ENCODE measurements around the gene NDUFV3. TPM values are rescaled to one million over a fixed set of nuclear protein-coding genes. Genes with fewer than 3 reads are reported as not detected.
"Not testable (repeated sequence)": the region's sequence is repeated elsewhere in the genome, so short reads cannot be mapped to it uniquely, and the experiment has no call there.

The NDUFV3 gene
- total and polyA plus RNA-seq, 2 donors: 19.8 to 23.9 TPM

DNA sequence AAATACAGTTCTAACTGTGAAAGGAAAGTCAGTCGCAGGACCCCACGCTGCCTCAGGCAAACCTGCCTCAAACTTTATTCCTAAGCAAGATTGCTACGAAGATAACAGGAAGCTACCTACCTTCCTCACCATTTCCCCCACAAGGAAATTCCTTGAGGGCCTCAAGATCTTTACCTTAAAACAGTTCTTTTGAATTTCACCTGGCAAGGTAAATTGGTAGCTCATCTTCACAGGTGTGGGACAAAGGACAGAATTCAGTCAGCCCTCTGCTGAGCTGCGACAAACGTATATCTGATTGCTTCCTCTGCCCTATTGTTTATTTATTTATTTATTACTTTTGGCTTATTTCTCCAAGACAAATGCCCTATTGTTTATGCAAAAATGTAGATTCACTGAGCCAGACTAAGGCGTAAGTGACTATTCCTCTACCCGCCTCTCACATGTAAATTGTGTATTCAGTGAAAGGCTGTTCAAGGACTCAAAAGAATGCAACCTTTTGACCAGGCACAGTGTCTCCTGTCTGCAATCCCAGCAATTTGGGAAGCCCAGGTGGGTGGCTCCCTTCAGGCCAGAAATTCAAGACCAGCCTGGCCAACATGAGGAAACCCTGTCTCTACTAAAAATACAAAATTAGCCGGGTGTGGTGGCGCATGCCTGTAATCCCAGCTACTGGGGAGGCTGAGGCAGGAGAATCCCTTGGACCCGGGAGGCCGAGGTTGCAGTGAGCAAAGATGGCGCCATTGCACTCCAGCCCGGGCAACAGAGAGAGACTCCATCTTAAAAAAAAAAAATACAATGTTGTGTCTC lies 63.9 kb downstream of the NDUFV3 start:
- DNase-seq (ENCODE audit: low read depth in 6 of 9, low spot score in 9 of 9): no peak

DNA sequence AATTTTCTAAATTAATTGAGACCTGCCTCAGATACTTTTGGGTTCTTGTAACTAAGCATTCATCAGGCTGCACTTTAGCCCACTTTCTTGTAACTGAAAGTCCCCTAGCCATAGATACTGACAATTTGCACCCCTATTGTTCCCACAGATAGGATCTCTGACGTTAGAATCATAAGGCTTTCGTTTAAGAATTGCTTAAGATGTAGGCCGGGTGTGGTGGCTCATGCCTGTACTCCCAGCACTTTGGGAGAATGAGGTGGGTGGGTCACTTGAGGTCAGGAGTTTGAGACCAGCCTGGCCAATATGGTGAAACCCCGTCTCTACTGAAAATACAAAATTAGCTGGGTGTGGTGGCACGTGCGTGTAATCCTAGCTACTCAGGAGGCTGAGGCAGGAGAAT lies 65.0 kb downstream of the NDUFV3 start:
- not testable (repeated sequence) for H3K4me3 ChIP-seq (ENCODE audit: low read length in 2 of 2); H3K36me3 ChIP-seq (ENCODE audit: control insufficient read depth in 2 of 2, insufficient read depth in 2 of 2, low read length in 1 of 2); DNase-seq (ENCODE audit: low read depth in 6 of 9, low spot score in 9 of 9); H3K27me3 ChIP-seq (ENCODE audit: control insufficient read depth in 2 of 2, insufficient read depth in 1 of 2, low read length in 1 of 2); H3K4me1 ChIP-seq (ENCODE audit: control insufficient read depth in 2 of 2, insufficient read depth in 2 of 2, low read length in 2 of 2); H3K27ac ChIP-seq (ENCODE audit: low read depth in 1 of 2, low read length in 1 of 2); H3K9me3 ChIP-seq (ENCODE audit: control insufficient read depth in 2 of 2, insufficient read depth in 1 of 2, low read length in 1 of 2)
- WGBS: 96% methylated on average over 6 of the region's 6 CpGs

More for the DNA sequence above, 63.9 kb downstream of the NDUFV3 start:
- Histone ChIP-seq H3K4me3 (ENCODE audit: low read length in 2 of 2) (no peak overlapping the region), H3K4me1 (ENCODE audit: control insufficient read depth in 2 of 2, insufficient read depth in 2 of 2, low read length in 2 of 2) (peaks cover 0 to 2% of the 10 kb centered on the region in 2 donors), H3K27ac (ENCODE audit: low read depth in 1 of 2, low read length in 1 of 2) (no peak overlapping the region), H3K36me3 (ENCODE audit: control insufficient read depth in 2 of 2, insufficient read depth in 2 of 2, low read length in 1 of 2) (no peaks in the 10 kb centered on the region), H3K27me3 (ENCODE audit: control insufficient read depth in 2 of 2, insufficient read depth in 1 of 2, low read length in 1 of 2) (no peaks in the 10 kb centered on the region), H3K9me3 (ENCODE audit: control insufficient read depth in 2 of 2, insufficient read depth in 1 of 2, low read length in 1 of 2) (no peaks in the 10 kb centered on the region)
- WGBS: 95% methylated on average over 13 of the region's 13 CpGs

DNA sequence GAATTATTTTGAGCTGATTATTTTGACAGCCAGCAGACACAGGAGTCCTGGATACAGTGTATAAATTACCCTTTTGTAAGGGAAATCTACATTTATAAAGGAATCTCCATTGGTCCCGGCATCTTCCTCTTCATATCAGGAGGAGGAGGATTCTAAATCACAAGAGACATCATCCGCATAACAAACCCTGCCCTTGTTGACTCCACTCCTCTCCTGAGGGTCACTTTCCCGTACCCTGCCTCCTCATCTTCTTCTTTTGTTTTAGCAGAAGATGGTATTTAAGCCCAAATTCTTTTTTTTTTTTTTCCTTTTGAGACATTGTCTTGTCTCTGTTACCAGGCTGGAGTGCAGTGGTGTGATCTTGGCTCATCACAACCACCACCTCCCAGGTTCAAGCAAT lies 66.6 kb downstream of the NDUFV3 start:
- H3K4me3 ChIP-seq (ENCODE audit: low read length in 2 of 2): no peak overlapping the region
- H3K9me3 ChIP-seq (ENCODE audit: control insufficient read depth in 2 of 2, insufficient read depth in 1 of 2, low read length in 1 of 2): no peaks in the 10 kb centered on the region
- peaks cover 0 to 2% of the 10 kb centered on the region in 2 donors for H3K4me1 ChIP-seq (ENCODE audit: control insufficient read depth in 2 of 2, insufficient read depth in 2 of 2, low read length in 2 of 2)
- no peaks in the 10 kb centered on the region for H3K36me3 ChIP-seq (ENCODE audit: control insufficient read depth in 2 of 2, insufficient read depth in 2 of 2, low read length in 1 of 2)
- DNase-seq (ENCODE audit: low read depth in 6 of 9, low spot score in 9 of 9): no peak
- no peaks in the 10 kb centered on the region for H3K27me3 ChIP-seq (ENCODE audit: control insufficient read depth in 2 of 2, insufficient read depth in 1 of 2, low read length in 1 of 2)
- WGBS: 98% methylated on average over 3 of the region's 3 CpGs
- no peak overlapping the region for H3K27ac ChIP-seq (ENCODE audit: low read depth in 1 of 2, low read length in 1 of 2)

DNA sequence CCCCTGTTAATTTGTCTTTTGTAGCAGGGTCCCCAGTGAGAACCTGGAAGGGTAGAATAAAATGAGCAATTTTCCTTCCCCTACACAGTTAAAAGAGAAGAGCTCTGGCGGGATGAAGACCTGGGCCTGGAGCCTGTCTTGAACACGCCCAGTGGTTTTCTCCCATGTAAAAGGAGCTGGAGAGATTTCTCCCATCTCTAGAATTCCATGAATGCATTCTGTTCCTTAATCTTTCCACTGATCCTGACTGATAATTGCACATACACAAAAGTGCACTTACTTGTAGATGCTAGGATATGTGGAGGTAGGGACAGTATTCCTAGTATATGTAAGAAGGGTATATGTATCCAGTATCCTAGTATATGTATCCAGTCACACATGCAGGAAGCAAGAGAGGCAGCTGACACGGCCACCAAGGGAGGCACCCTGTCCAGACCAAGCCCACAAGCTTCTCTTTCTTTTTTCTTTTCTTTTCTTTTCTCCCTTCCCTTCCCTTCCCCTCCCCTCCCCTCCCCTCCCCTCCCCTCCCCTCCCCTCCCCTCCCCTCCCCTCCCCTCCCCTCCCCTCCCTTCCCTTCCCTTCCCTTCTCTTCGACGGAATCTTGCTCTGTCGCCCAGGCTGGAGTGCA lies 69.4 kb downstream of the NDUFV3 start:
- Histone ChIP-seq H3K4me3 (ENCODE audit: low read length in 2 of 2) (no peak overlapping the region), H3K36me3 (ENCODE audit: control insufficient read depth in 2 of 2, insufficient read depth in 2 of 2, low read length in 1 of 2) (no peaks in the 10 kb centered on the region), H3K27me3 (ENCODE audit: control insufficient read depth in 2 of 2, insufficient read depth in 1 of 2, low read length in 1 of 2) (no peaks in the 10 kb centered on the region), H3K27ac (ENCODE audit: low read depth in 1 of 2, low read length in 1 of 2) (no peak overlapping the region), H3K4me1 (ENCODE audit: control insufficient read depth in 2 of 2, insufficient read depth in 2 of 2, low read length in 2 of 2) (no peaks in the 10 kb centered on the region), H3K9me3 (ENCODE audit: control insufficient read depth in 2 of 2, insufficient read depth in 1 of 2, low read length in 1 of 2) (no peaks in the 10 kb centered on the region)
- WGBS: 88% methylated on average over 4 of the region's 6 CpGs
- DNase-seq (ENCODE audit: low read depth in 6 of 9, low spot score in 9 of 9): no peak

Other genes starting within 250 kb of the NDUFV3 start
- 8.2 TPM for gene PDE9A, start 239.7 kb upstream of the NDUFV3 start, total RNA-seq
- gene PDE9A, start 239.7 kb upstream of the NDUFV3 start, polyA plus RNA-seq: 14.5 TPM
- 5.3 TPM for gene WDR4, start 13.8 kb upstream of the NDUFV3 start, total RNA-seq
- 11.8 TPM for gene WDR4, start 13.8 kb upstream of the NDUFV3 start, polyA plus RNA-seq
- gene ERVH48-1, start 32.3 kb downstream of the NDUFV3 start, total RNA-seq: 3.4 TPM
- 1.1 TPM for gene ERVH48-1, start 32.3 kb downstream of the NDUFV3 start, polyA plus RNA-seq
- 10.8 TPM for gene PKNOX1, start 81.3 kb downstream of the NDUFV3 start, total RNA-seq
- gene PKNOX1, start 81.3 kb downstream of the NDUFV3 start, polyA plus RNA-seq: 13.4 TPM
- 2.3 TPM for gene CBS, start 182.5 kb downstream of the NDUFV3 start, total RNA-seq
- gene CBS, start 182.5 kb downstream of the NDUFV3 start, polyA plus RNA-seq: 1.9 TPM
- 13.3 TPM for gene U2AF1, start 214.3 kb downstream of the NDUFV3 start, total RNA-seq
- 51.6 TPM for gene U2AF1, start 214.3 kb downstream of the NDUFV3 start, polyA plus RNA-seq

All from thymus (tissue), 11 donors.